ENCODE results near the gene TAS1R3.

Gene TAS1R3

DNA sequence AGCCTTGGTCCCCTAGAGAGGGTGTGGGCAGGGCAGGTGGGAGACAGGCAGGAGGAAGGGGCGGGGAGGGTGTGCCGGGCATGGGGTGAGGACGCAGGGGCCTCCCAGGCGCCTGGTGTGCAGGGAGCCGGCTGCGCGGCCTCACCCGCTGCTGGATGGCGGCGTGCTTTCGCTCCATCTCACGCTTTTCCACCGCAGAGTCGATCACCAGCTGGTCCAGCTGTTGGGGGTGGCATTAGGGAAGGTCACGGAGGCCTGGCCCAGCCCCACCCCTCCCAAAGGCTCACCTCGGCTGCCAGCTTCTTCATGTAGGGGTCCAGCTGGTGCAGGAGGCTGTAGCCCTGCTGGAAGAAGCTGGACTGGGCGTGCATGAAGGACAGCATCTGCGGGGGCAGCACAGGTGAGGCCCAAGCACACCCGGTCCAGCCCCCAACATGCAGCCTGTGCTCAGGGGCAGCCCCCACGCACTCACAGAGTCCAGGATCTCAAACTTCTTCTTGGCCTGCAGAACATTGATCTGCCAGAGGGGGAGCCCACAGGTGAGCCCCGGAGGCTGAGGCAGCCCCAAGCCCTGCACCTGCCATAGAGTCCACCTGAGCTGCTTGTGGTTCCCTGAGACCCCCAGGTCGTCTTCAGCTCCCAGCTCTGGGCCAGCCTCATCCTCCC lies 31.3 kb upstream of the TAS1R3 start (continued):
- TF ChIP-seq TOX (CRISPR knock-in tag; IDR thresholded peaks at IDR 0.05; ENCODE audit: borderline replicate concordance), result no peak
- no peak for TF ChIP-seq ZFP30 (CRISPR knock-in tag; IDR thresholded peaks at IDR 0.05)

DNA sequence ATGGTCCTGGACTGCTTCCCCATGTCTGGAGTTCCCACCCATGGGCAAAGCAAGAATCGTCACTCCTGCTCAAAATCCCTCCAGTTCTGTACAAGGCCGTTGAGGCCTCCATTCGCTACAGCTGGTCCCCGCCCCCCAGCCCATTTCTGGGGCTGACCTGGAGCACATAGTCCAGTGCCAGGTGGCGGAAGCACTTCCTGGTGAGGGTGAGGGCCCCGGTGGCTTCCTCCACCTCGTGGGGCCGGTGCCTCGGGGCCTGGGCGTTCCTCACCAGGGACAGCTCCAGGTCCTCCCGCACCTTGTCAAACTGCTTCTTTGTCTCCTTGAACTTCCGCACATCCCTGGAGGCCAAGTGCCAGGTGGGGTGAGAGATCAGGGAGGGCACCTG lies 30.7 kb upstream of the TAS1R3 start:
- ATAC-seq, result no peak
- TF ChIP-seq, protein P1, sequence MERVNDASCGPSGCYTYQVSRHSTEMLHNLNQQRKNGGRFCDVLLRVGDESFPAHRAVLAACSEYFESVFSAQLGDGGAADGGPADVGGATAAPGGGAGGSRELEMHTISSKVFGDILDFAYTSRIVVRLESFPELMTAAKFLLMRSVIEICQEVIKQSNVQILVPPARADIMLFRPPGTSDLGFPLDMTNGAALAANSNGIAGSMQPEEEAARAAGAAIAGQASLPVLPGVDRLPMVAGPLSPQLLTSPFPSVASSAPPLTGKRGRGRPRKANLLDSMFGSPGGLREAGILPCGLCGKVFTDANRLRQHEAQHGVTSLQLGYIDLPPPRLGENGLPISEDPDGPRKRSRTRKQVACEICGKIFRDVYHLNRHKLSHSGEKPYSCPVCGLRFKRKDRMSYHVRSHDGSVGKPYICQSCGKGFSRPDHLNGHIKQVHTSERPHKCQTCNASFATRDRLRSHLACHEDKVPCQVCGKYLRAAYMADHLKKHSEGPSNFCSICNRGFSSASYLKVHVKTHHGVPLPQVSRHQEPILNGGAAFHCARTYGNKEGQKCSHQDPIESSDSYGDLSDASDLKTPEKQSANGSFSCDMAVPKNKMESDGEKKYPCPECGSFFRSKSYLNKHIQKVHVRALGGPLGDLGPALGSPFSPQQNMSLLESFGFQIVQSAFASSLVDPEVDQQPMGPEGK (CRISPR knock-in tag; IDR thresholded peaks at IDR 0.05; ENCODE audit: borderline replicate concordance), result no peak
- no peak for TF ChIP-seq ZC3H10 (CRISPR knock-in tag; IDR thresholded peaks at IDR 0.05)
- TF ChIP-seq PPARA (CRISPR knock-in tag; IDR thresholded peaks at IDR 0.05; ENCODE audit: borderline replicate concordance), result no peak

DNA sequence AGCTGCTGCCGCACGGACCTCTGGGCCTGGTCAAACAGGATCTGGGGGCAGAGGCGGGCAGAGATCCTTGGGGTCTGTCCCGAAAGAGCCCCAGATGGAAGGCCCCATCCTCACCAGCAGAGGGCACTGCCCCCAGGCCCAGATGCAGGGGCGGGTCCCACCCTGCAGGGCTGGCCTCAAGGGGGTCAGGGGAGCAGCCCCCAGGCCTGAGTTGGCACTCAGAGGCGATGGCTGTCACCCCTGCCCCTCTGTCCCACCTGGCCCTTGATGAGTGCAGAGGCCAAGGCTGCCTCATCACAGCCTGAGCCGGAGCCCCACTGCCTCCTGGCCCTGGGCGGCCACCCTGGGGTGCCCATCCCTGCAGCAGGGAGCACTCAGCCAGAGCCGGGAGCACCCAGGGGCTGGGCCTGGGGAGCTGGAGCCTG lies 29.1 kb upstream of the TAS1R3 start:
- ATAC-seq, result no peak
- TF ChIP-seq, protein P2, sequence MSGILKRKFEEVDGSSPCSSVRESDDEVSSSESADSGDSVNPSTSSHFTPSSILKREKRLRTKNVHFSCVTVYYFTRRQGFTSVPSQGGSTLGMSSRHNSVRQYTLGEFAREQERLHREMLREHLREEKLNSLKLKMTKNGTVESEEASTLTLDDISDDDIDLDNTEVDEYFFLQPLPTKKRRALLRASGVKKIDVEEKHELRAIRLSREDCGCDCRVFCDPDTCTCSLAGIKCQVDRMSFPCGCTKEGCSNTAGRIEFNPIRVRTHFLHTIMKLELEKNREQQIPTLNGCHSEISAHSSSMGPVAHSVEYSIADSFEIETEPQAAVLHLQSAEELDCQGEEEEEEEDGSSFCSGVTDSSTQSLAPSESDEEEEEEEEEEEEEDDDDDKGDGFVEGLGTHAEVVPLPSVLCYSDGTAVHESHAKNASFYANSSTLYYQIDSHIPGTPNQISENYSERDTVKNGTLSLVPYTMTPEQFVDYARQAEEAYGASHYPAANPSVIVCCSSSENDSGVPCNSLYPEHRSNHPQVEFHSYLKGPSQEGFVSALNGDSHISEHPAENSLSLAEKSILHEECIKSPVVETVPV (CRISPR knock-in tag; IDR thresholded peaks at IDR 0.05), result no peak
- TF ChIP-seq ISL1 (CRISPR knock-in tag; IDR thresholded peaks at IDR 0.05), result no peak
- no peak for TF ChIP-seq TOX (CRISPR knock-in tag; IDR thresholded peaks at IDR 0.05; ENCODE audit: borderline replicate concordance)
- TF ChIP-seq ESRRG (CRISPR knock-in tag; IDR thresholded peaks at IDR 0.05), result no peak
- no peak for TF ChIP-seq ZNF70 (CRISPR knock-in tag; IDR thresholded peaks at IDR 0.05)
- no peak for TF ChIP-seq ZNF8 (CRISPR knock-in tag; IDR thresholded peaks at IDR 0.05)
- TF ChIP-seq, protein P3, sequence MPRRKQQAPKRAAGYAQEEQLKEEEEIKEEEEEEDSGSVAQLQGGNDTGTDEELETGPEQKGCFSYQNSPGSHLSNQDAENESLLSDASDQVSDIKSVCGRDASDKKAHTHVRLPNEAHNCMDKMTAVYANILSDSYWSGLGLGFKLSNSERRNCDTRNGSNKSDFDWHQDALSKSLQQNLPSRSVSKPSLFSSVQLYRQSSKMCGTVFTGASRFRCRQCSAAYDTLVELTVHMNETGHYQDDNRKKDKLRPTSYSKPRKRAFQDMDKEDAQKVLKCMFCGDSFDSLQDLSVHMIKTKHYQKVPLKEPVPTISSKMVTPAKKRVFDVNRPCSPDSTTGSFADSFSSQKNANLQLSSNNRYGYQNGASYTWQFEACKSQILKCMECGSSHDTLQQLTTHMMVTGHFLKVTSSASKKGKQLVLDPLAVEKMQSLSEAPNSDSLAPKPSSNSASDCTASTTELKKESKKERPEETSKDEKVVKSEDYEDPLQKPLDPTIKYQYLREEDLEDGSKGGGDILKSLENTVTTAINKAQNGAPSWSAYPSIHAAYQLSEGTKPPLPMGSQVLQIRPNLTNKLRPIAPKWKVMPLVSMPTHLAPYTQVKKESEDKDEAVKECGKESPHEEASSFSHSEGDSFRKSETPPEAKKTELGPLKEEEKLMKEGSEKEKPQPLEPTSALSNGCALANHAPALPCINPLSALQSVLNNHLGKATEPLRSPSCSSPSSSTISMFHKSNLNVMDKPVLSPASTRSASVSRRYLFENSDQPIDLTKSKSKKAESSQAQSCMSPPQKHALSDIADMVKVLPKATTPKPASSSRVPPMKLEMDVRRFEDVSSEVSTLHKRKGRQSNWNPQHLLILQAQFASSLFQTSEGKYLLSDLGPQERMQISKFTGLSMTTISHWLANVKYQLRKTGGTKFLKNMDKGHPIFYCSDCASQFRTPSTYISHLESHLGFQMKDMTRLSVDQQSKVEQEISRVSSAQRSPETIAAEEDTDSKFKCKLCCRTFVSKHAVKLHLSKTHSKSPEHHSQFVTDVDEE (CRISPR knock-in tag; IDR thresholded peaks at IDR 0.05), result no peak
- no peak for TF ChIP-seq BACH2 (CRISPR knock-in tag; IDR thresholded peaks at IDR 0.05; ENCODE audit: borderline replicate concordance)
- TF ChIP-seq ARNTL (CRISPR knock-in tag; IDR thresholded peaks at IDR 0.05; ENCODE audit: borderline replicate concordance, low read depth), result no peak

DNA sequence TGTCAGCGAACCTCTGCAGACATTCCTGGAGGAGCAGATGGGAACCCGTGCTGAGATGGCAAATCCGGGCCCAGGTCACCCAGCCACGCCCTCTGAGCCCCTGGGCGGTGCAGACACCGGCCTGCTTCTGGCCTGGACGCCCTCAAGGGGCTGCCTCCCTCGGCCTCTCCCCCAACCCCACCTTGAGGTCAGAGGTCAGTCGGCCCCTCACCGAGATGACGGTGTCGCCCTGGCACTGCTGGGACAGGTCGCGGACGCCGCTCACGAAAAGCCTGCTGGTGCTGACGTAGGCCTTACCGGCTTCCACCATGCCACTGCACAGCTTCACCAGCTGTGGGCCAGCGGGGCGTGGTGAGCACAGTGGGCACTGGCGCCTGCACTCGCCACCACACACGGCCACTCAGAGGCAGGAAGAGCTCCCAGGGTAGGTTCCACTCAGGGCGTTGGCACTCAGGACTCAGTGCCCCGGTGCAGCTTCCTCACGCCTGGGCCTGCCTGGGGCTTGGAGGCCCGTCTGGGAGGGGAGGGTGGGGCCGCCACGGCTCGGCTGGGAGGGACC lies 28.1 kb upstream of the TAS1R3 start:
- TF ChIP-seq, protein P1 (CRISPR knock-in tag; IDR thresholded peaks at IDR 0.05; ENCODE audit: borderline replicate concordance), result no peak
- TF ChIP-seq ESRRG (CRISPR knock-in tag; IDR thresholded peaks at IDR 0.05) (no peak), ZC3H10 (CRISPR knock-in tag; IDR thresholded peaks at IDR 0.05) (no peak), RARB (CRISPR knock-in tag; IDR thresholded peaks at IDR 0.05) (no peak), ZFP3 (CRISPR knock-in tag; IDR thresholded peaks at IDR 0.05) (no peak), BACH2 (CRISPR knock-in tag; IDR thresholded peaks at IDR 0.05; ENCODE audit: borderline replicate concordance) (no peak), SNAI2 (CRISPR knock-in tag; IDR thresholded peaks at IDR 0.05) (no peak)
- TF ChIP-seq, protein P4, sequence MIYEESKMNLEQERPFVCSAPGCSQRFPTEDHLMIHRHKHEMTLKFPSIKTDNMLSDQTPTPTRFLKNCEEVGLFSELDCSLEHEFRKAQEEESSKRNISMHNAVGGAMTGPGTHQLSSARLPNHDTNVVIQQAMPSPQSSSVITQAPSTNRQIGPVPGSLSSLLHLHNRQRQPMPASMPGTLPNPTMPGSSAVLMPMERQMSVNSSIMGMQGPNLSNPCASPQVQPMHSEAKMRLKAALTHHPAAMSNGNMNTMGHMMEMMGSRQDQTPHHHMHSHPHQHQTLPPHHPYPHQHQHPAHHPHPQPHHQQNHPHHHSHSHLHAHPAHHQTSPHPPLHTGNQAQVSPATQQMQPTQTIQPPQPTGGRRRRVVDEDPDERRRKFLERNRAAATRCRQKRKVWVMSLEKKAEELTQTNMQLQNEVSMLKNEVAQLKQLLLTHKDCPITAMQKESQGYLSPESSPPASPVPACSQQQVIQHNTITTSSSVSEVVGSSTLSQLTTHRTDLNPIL (CRISPR knock-in tag; IDR thresholded peaks at IDR 0.05; ENCODE audit: low read depth), result no peak

More for the DNA sequence above, 28.1 kb upstream of the TAS1R3 start:
- ATAC-seq, result no peak
